Smooth muscle cell (in vitro differentiated cells): Measurements from ENCODE around the gene DPYSL3. TPM values are rescaled to one million over a fixed set of nuclear protein-coding genes. Genes with fewer than 3 reads are reported as not detected.
A peak's percentile ranks its signal among the peaks of the same experiment; 100 is the strongest.

Experiments
- DNase-seq: peaks from one replicate; lab custom pipeline; 2025; ENCODE audit not compliant: unreplicated experiment; lab: John Stamatoyannopoulos, UW
- H2AFZ ChIP-seq: fragments of 200-600 bp; sonication (generic); 2 replicates; pipeline ENCODE4 v1.6.0; 2016; ENCODE audit warnings: antibody characterized with exemption, low read depth, mild to moderate bottlenecking
- H3F3A ChIP-seq: fragments of 200-600 bp; sonication (generic); 2 replicates; pipeline ENCODE4 v1.6.0; 2017; ENCODE audit warnings: antibody characterized with exemption, low read depth
- H3K27ac ChIP-seq: fragments of 200-600 bp; sonication (generic); 2 replicates; pipeline ENCODE4 v1.5.1; 2016; ENCODE audit warnings: low read depth, mild to moderate bottlenecking
- H3K27me3 ChIP-seq: fragments of 200-600 bp; sonication (generic); 2 replicates; pipeline ENCODE4 v1.6.1; 2016; ENCODE audit warnings: low read depth, mild to moderate bottlenecking
- H3K36me3 ChIP-seq: fragments of 200-600 bp; sonication (generic); 2 replicates; pipeline ENCODE4 v1.5.1; 2016; ENCODE audit warnings: low read depth
- H3K4me1 ChIP-seq: fragments of 200-600 bp; sonication (generic); 2 replicates; pipeline ENCODE4 v1.5.1; 2016; ENCODE audit warnings: low read depth
- H3K4me2 ChIP-seq: fragments of 200-600 bp; sonication (generic); 2 replicates; pipeline ENCODE4 v1.6.0; 2016; ENCODE audit warnings: mild to moderate bottlenecking
- H3K4me3 ChIP-seq: fragments of 200-600 bp; sonication (generic); 2 replicates; pipeline ENCODE4 v1.5.1; 2016; ENCODE audit warnings: mild to moderate bottlenecking
- H3K79me2 ChIP-seq: fragments of 200-600 bp; sonication (generic); 2 replicates; pipeline ENCODE4 v1.6.0; 2016; ENCODE audit warnings: low read depth, mild to moderate bottlenecking
- H3K9ac ChIP-seq: fragments of 200-600 bp; sonication (generic); 2 replicates; pipeline ENCODE4 v1.6.0; 2016; ENCODE audit warnings: low read depth
- H3K9me3 ChIP-seq: fragments of 200-600 bp; sonication (generic); replicated peaks from 2 replicates; pipeline ENCODE4 v1.5.1; 2016; ENCODE audit warnings: low read depth
- H4K20me1 ChIP-seq: fragments of 200-600 bp; sonication (generic); 2 replicates; pipeline ENCODE4 v1.6.0; 2016; ENCODE audit warnings: low read depth
- WGBS: methylation state at CpG from one replicate; pipeline ENCODE4 v1.1.7; 2016; ENCODE audit warnings: low lambda C conversion rate; 5-methylcytosine and 5-hydroxymethylcytosine counted together
- polyA plus RNA-seq: library from polyadenylated mRNA; unstranded; fragments of >200 nt; fragmentation: Nextera tagmentation; extraction: Ambion mirVana; gene quantifications from 2 replicates; pipeline ENCODE4 v1.2.1, GENCODE V29; 2016
- total RNA-seq: library from RNA; depleted of rRNA; stranded (reverse); fragments of >200 nt; gene quantifications from 2 replicates; pipeline ENCODE4 v1.2.3, GENCODE V29; 2014
- TF ChIP-seq, protein P1 (sequence below): fragments of 200-600 bp; sonication (generic); IDR thresholded peaks from 2 replicates; pipeline ENCODE4 v1.5.1; 2017; ENCODE audit warnings: borderline replicate concordance, mild to moderate bottlenecking, antibody characterized with exemption; ENCODE audit not compliant: insufficient read depth, poor library complexity, severe bottlenecking

Gene DPYSL3
- total and polyA plus RNA-seq, 2 experiments from 2014 or later = 65.5 to 124 TPM

DNA sequence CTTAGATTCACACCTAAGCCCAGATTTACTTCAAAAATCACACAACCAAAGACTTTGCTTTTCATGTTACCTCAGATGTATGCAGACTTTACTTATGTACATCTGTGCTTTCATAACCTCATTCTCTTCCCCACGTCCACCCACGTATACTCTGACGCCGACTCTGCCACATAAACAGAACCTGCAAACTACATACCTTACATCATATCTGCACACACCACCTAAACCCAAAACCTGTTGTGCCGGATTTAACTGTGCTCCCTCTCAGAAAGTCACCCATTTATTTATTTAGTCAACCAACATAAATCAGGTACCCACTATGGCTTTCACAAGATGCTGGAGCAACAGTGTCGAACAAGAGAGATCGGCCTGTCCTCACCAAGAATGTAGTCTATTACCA, 1.0 kb upstream of the DPYSL3 start:
- WGBS = 92% methylated on average over 7 of the region's 7 CpGs
- Histone ChIP-seq H3K9me3 (no peaks in the 10 kb centered on the region), H3K4me1 (peaks cover 23% of the 10 kb centered on the region), H3K4me2 (no peak overlapping the region), H3K9ac (no peak overlapping the region), H3K4me3 (no peak overlapping the region), H3K36me3 (no peaks in the 10 kb centered on the region), H3K27me3 (no peaks in the 10 kb centered on the region), H2AFZ (no peak overlapping the region), H3K27ac (no peak overlapping the region), H3K79me2 (peaks cover 8% of the 10 kb centered on the region), H4K20me1 (no peaks in the 10 kb centered on the region), H3F3A (no peaks in the 10 kb centered on the region)
- DNase-seq = no peak
- TF ChIP-seq, protein P1, sequence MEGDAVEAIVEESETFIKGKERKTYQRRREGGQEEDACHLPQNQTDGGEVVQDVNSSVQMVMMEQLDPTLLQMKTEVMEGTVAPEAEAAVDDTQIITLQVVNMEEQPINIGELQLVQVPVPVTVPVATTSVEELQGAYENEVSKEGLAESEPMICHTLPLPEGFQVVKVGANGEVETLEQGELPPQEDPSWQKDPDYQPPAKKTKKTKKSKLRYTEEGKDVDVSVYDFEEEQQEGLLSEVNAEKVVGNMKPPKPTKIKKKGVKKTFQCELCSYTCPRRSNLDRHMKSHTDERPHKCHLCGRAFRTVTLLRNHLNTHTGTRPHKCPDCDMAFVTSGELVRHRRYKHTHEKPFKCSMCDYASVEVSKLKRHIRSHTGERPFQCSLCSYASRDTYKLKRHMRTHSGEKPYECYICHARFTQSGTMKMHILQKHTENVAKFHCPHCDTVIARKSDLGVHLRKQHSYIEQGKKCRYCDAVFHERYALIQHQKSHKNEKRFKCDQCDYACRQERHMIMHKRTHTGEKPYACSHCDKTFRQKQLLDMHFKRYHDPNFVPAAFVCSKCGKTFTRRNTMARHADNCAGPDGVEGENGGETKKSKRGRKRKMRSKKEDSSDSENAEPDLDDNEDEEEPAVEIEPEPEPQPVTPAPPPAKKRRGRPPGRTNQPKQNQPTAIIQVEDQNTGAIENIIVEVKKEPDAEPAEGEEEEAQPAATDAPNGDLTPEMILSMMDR = no peak

DNA sequence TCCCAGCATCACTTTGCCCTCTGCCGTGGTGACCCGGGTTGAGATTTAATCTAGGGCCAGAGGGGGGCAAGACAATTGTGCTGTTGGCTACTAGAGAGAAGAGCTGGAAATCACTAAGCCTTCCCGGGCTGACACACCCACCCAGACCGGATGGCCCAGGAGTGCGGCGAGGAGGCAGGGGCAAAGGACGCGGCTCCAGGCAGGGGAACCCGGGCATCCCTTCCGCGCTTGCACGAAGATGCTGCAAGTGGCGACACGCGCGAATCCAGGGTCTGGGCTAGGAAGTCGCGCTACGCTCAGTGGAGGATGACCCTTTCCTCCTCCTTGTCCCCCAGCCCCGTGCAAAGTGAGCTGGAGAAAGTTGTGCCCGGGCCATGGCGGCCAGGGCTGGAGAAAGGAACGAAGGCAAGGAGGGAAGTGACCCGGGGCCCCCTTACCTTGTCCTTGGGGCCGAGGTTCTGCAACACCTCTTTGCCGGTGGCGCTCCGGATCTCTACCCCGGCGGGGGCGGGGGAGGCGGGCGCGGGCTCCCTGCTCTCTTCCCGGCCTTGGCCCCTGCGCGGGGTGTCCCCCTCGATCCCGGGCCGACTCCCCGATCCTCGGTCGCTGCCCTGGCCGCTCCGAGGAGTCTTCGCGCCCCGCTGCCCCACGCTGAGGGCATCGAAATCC, 693 bp downstream of the DPYSL3 start:
- Histone ChIP-seq H3K9me3 (no peaks in the 10 kb centered on the region), H3K27ac (no peak overlapping the region), H3K27me3 (no peaks in the 10 kb centered on the region), H3K4me2 (peak overlapping the region; percentile 98), H2AFZ (peak overlapping the region; percentile 97), H3K79me2 (peaks cover 8% of the 10 kb centered on the region), H3K9ac (peak overlapping the region; percentile 64), H4K20me1 (no peaks in the 10 kb centered on the region), H3K4me1 (peaks cover 11% of the 10 kb centered on the region), H3F3A (no peaks in the 10 kb centered on the region), H3K4me3 (peak overlapping the region; percentile 79), H3K36me3 (no peaks in the 10 kb centered on the region)
- TF ChIP-seq, protein P1 = no peak
- 1% methylated on average over 43 of the region's 50 CpGs for WGBS
- DNase-seq = no peak

DNA sequence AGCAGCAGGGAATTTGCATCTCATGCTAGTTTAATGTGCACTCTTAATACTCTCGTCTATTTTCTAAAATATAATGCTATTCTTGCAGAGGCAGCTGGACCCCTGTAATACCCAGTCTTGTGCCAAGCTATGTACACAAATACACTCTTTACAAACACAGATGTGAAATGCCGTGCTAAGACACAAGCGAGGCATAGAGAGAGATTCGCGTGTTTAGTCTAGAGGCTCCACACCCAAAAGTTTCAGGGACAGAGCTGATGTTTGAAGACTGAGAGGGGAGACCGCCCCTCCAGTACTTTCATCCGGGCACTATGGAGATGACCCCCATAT, 1.2 kb downstream of the DPYSL3 start:
- H3K79me2 ChIP-seq = peaks cover 8% of the 10 kb centered on the region
- 42% methylated on average over 7 of the region's 7 CpGs for WGBS
- H3K36me3 ChIP-seq = no peaks in the 10 kb centered on the region
- no peak overlapping the region for H3K27ac ChIP-seq
- H3K27me3 ChIP-seq = no peaks in the 10 kb centered on the region
- H3K9me3 ChIP-seq = no peaks in the 10 kb centered on the region
- peak overlapping the region; percentile 98 for H3K4me2 ChIP-seq
- peak overlapping the region; percentile 79 for H3K4me3 ChIP-seq
- TF ChIP-seq, protein P1 = no peak
- no peak for DNase-seq
- no peak overlapping the region for H3K9ac ChIP-seq
- H3K4me1 ChIP-seq = peaks cover 11% of the 10 kb centered on the region
- H4K20me1 ChIP-seq = no peaks in the 10 kb centered on the region
- peak overlapping the region; percentile 97 for H2AFZ ChIP-seq
- H3F3A ChIP-seq = no peaks in the 10 kb centered on the region
